IPS-NIHi7 (cell line): Measurements from ENCODE around the gene CHSY1.

Experiments
- DNase-seq: peaks from one replicate; pipeline ENCODE4 v3.0.0; 2012; ENCODE audit warnings: mixed read lengths; ENCODE audit errors: extremely low spot score

The CHSY1 gene

GRCh38 chr15:101210058-101210457 is 41.8 kb downstream of the CHSY1 start:
- no peak for DNase-seq

DNA sequence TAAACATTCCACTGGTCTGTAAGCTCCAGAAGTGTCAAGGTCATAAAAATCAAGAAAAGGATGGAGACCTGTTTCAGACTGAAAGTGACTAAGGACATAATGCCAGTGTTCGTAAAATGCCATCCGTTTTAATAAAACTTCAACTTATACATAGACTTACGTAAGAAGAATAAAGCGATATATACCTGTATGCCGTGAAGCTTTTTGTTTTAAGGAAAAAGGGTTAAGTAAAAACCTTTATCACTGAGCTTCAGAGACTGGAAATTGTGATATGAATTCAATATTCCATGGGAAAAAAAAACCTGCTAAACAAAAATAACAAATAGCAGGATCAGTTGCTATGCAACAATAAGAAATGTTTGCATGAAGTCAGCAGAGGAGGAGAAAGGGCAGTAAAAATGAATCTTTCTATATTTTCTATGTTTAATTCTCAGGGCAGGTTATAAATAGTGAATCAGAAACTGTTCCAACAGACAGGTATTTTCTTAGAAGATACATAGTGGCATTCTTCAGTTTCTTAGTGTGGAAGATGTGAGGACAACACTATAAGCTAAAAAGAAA is 42.5 kb downstream of the CHSY1 start:
- no peak for DNase-seq

GRCh38 chr15:101207867-101208288 is 44.0 kb downstream of the CHSY1 start:
- DNase-seq: no peak

- no peak for DNase-seq
Observed at GRCh38 chr15:101206176-101206591, 45.7 kb downstream of the CHSY1 start.

DNA sequence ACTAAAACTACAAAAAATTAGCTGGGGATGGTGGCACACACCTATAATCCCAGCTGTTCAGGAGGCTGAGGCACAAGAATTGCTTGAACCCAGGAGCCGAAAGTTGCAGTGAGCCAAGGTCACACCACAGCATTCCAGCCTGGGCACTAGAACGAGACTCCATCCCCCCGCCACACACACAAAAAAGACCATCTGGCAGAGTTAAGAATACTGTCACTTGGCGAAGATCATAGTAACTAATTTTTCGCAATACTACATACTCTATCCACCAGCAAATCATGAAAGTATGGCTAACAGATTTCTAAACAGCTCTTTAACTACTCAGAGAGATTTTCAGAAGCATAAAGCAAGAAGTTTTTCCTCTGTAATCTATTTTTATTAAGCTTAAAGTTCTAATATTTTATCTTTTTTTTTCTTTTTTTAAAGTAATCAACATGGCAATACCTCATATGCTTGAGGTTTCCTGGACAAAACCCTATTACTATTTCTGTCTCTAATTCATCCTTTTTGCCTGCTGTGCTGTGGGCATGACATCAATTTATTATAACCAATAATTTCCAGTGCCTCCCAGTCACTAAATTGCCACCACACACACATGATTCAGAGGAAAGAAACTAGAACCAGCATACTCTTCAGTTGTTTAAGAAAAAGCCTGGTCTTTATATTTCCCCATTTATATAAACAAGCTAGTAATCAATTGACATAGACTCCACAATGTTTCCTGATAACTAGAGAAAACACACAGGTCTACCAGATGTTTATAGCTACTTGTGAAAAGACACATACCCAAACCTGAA is 46.9 kb downstream of the CHSY1 start:
- no peak for DNase-seq

- no peak for DNase-seq
Observed at GRCh38 chr15:101203607-101204189, 48.1 kb downstream of the CHSY1 start.

- DNase-seq: no peak
Observed at GRCh38 chr15:101203029-101203573, 48.7 kb downstream of the CHSY1 start.

DNA sequence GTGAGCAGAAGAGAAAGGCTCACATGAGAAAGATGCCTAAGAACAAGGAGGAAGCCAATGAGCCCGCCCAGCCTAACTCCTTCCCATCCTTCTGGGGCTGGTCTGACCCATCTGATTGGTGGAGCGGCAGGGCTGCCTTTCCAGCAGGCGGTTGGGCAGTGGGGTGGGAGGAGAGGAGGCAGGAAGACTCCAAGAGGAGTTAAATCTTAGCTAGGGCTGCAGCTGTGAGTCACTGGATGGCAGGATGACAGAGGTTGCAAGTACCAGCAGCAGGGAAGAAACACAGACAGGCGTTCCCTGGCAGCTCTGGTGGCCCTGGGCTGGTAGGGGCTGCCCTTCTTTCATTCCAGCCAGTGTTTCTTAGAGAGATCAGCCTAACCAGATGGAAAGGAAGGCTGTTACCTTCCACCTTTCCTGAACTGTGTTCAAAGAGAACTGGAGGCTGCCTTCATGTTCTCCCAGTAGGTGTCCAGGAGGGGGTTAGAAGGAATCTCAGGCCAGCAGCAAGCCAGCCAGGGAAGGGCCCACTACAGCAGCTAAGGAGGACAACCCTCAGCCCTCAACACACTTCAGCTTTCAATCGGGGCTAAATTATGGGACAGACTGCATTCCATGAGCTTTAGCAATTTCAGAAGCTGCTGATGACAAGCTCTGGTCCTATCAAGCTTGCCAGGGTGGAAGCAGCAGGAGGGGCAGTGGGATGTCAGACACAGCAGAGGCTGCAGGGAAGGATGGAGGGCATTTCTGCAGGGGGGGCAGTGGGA is 50.3 kb downstream of the CHSY1 start:
- DNase-seq: peak; percentile 87

- no peak for DNase-seq
Observed at GRCh38 chr15:101200181-101200580, 51.7 kb downstream of the CHSY1 start.

GRCh38 chr15:101198800-101199199 is 53.0 kb downstream of the CHSY1 start:
- no peak for DNase-seq

DNA sequence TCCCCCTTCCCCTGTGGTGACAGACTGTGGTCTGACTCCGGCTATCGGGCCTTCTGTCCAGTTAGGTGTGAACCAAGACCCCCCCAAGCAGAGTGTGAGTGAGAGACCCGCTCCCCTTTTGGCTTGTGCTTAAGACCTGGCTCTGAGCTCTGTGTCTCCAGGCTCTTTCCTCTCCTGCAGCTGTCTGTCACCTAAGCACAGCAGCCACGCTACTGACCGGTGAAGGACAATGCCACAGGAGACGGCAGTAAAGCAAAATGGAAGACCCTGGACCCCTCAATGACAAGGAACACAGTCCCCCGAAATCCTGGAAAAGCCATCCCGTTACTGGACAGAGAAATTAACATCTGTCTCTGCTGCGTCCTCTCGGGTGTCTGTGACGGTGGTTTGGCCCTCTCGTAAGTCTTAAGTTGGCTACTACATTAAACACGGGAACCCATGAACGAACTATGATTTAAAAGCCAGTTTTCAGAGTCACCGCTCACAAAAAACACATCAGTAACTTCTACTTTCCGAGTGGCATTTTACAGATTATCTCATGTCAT is 53.7 kb downstream of the CHSY1 start:
- no peak for DNase-seq

- no peak for DNase-seq
Observed at GRCh38 chr15:101194546-101195125, 57.2 kb downstream of the CHSY1 start.

DNA sequence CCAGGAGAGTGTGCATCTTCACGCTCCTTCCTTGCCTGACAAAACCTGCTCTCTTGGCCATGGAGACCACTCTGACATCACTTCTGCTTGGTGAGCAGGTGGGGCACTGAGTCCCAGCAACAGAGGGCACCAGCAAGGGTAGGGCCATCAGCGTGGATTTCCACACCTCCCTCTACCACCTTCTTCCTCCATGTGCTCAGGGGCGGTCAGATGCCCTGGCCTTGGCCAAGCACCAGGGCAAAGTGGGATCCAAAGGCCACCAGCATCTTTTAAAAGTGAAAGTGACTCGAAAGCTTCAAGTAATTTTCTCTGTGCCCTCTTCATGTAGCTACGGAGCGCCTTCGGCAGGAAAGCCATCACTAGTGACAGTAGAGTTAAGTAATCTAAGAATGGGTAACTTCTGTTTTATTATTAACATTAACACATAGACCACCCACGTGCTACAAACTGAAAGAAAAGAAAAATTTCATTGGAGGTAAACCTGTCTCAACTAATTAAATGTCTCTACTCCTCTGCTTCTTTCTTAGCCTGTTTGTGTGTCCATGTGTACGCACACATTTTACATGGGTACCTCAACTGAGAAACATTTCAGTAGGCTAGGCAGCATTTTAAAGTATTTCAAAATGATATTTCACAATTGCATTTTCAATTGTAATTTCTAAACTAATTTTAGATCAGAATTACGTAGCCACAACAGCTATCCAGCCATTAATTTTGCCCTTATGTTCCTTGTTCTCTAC is 57.9 kb downstream of the CHSY1 start:
- no peak for DNase-seq

DNA sequence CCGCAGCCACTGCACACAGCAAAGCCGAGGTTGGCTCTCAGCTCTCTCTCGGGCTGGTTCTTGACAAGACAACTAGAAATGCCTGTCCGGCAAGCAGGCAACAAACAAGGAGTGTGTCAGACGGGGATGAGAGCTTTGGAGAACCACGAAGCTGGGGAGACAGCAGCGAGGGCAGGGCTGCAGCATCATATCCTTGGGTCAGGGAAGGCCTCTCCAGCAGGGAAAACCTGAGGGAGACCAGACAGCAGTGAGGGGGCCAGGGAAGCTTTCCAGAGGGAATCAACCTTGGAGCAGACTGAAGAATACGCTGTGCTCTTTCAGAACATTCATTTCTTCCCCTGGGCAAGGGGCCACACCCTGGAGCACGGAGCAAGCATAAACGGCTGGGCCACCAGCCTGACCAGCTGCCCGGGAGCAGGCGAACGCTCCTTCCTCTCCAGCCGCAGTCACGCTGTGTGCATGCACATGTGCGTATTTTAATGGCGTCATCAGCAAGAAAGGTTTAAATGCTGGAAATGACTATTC is 58.7 kb downstream of the CHSY1 start:
- no peak for DNase-seq

DNA sequence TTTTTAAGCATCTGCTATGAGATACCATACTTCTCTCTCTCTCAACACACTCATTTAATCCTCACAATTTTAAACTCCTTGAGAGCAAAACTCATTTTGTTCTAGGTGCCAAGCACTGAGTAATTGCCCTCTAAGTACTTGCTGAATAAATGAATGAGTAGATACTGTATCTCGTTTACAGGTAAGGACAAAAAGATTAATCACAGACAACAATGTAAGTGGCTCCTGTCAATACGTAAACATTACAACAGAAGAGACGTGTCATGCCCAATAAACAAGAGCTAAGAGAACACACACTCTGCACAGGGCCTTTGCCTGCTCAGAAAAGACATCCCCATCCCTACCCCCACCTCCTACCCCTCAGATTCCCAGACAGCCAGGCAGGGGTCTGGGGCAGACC is 59.8 kb downstream of the CHSY1 start:
- no peak for DNase-seq

DNA sequence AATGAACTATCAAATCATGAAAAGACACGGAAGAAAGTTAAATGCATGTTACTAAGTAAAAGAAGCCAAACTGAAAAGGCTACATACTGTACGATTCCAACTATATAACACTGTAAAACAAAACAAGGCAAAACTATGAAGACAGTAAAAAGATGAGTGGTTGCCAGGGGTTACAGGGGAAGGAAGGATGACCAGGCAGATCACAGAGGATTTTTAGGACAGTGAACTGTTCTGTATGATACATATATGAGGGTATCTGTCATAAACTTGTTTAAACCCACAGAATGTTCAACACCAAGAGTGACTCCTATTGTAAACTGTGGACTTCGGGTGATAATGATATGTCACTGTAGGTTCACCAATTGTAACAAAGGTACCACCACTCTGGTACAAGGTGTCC is 60.6 kb downstream of the CHSY1 start:
- no peak for DNase-seq

GRCh38 chr15:101190092-101190595 is 61.7 kb downstream of the CHSY1 start:
- DNase-seq: no peak

- no peak for DNase-seq
Observed at GRCh38 chr15:101189409-101190091, 62.3 kb downstream of the CHSY1 start.

DNA sequence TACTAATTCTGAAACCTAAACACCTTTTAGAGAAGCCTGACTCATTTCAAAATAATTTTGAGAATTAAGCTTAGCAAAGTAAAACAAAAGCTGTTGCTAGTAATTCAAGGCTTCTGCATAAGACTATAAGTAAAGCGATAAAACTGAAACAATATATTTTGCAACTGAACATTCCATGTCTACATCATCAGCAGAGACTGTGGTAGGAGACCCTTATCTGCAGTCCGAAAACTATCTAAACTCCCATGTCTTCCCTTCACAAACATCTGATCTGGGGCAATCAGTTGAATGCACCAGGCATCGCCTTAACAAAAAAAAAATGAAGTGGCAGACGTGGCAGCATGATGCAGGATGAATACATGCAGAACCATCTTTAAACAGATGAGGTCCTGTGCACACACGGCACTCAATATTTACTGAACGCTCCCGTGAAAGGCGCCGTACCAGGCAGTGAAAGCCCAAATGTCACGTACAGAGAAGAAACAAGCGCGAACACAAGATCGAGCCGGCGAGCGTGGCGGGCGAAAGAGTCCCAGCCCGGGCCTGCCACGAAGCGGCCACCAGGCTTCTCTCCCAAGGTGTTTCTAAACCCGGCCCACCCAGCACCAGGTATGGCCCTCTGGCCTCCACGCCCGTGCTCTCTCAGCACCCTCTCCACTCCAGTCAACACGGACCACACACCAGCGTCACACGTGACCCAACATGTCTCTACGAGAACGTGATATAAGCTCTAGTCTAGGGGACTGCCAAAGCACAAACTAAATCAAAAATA is 63.0 kb downstream of the CHSY1 start:
- DNase-seq: no peak
